Measurements from ENCODE around the gene CORO2A.

DNA sequence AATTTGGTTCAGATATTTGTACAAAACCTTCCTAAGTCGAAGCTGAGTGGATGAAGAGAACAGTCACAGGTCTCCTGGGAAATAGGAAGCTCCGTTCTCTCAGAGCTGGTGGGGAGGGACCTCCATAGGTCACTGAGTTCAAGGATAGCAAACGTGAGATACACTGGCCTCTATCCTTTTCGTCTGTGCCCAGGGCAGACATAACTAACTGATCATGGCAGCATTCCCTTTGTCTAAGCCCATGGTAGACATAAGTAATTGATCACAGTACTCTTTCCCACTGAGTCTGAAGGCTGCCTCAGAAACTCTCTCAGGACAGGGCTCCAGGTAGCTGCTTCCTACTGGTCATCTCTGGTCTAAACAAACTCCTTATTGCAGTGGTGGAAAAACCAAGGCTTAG, 12.3 kb upstream of the CORO2A start:
- TF ChIP-seq, protein P1, sequence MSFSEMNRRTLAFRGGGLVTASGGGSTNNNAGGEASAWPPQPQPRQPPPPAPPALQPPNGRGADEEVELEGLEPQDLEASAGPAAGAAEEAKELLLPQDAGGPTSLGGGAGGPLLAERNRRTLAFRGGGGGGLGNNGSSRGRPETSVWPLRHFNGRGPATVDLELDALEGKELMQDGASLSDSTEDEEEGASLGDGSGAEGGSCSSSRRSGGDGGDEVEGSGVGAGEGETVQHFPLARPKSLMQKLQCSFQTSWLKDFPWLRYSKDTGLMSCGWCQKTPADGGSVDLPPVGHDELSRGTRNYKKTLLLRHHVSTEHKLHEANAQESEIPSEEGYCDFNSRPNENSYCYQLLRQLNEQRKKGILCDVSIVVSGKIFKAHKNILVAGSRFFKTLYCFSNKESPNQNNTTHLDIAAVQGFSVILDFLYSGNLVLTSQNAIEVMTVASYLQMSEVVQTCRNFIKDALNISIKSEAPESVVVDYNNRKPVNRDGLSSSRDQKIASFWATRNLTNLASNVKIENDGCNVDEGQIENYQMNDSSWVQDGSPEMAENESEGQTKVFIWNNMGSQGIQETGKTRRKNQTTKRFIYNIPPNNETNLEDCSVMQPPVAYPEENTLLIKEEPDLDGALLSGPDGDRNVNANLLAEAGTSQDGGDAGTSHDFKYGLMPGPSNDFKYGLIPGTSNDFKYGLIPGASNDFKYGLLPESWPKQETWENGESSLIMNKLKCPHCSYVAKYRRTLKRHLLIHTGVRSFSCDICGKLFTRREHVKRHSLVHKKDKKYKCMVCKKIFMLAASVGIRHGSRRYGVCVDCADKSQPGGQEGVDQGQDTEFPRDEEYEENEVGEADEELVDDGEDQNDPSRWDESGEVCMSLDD (tag by site-specific recombination; IDR thresholded peaks at IDR 0.05): no peak
- TF ChIP-seq, protein P2, sequence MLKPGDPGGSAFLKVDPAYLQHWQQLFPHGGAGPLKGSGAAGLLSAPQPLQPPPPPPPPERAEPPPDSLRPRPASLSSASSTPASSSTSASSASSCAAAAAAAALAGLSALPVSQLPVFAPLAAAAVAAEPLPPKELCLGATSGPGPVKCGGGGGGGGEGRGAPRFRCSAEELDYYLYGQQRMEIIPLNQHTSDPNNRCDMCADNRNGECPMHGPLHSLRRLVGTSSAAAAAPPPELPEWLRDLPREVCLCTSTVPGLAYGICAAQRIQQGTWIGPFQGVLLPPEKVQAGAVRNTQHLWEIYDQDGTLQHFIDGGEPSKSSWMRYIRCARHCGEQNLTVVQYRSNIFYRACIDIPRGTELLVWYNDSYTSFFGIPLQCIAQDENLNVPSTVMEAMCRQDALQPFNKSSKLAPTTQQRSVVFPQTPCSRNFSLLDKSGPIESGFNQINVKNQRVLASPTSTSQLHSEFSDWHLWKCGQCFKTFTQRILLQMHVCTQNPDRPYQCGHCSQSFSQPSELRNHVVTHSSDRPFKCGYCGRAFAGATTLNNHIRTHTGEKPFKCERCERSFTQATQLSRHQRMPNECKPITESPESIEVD (tag by site-specific recombination; IDR thresholded peaks at IDR 0.05): no peak
- TF ChIP-seq, protein P3, sequence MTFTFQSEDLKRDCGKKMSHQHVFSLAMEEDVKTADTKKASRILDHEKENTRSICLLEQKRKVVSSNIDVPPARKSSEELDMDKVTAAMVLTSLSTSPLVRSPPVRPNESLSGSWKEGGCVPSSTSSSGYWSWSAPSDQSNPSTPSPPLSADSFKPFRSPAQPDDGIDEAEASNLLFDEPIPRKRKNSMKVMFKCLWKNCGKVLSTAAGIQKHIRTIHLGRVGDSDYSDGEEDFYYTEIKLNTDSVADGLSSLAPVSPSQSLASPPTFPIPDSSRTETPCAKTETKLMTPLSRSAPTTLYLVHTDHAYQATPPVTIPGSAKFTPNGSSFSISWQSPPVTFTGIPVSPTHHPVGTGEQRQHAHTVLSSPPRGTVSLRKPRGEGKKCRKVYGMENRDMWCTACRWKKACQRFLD (tag by site-specific recombination; IDR thresholded peaks at IDR 0.05): no peak
- TF ChIP-seq, protein P4, sequence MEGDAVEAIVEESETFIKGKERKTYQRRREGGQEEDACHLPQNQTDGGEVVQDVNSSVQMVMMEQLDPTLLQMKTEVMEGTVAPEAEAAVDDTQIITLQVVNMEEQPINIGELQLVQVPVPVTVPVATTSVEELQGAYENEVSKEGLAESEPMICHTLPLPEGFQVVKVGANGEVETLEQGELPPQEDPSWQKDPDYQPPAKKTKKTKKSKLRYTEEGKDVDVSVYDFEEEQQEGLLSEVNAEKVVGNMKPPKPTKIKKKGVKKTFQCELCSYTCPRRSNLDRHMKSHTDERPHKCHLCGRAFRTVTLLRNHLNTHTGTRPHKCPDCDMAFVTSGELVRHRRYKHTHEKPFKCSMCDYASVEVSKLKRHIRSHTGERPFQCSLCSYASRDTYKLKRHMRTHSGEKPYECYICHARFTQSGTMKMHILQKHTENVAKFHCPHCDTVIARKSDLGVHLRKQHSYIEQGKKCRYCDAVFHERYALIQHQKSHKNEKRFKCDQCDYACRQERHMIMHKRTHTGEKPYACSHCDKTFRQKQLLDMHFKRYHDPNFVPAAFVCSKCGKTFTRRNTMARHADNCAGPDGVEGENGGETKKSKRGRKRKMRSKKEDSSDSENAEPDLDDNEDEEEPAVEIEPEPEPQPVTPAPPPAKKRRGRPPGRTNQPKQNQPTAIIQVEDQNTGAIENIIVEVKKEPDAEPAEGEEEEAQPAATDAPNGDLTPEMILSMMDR (tag by site-specific recombination; IDR thresholded peaks at IDR 0.05): no peak
- TF ChIP-seq TCF7L2 (IDR thresholded peaks at IDR 0.05; ENCODE audit: borderline replicate concordance, low read depth, low read length) (no peak), HOXA7 (CRISPR knock-in tag; IDR thresholded peaks at IDR 0.05; ENCODE audit: borderline replicate concordance) (no peak), ZNF133 (tag by site-specific recombination; IDR thresholded peaks at IDR 0.05) (no peak), ZNF530 (tag by site-specific recombination; IDR thresholded peaks at IDR 0.05; ENCODE audit: low read depth) (no peak)
